Superior temporal gyrus (tissue), 1 donor: Measurements from ENCODE around the gene SPEM2.
"Not testable (repeated sequence)": the region's sequence is repeated elsewhere in the genome, so short reads cannot be mapped to it uniquely, and the experiment has no call there.

Source experiments
- DNase-seq: peaks from one replicate; pipeline ENCODE4 v3.0.0-alpha.2; 2016; ENCODE audit errors: extremely low spot score

The SPEM2 gene

DNA sequence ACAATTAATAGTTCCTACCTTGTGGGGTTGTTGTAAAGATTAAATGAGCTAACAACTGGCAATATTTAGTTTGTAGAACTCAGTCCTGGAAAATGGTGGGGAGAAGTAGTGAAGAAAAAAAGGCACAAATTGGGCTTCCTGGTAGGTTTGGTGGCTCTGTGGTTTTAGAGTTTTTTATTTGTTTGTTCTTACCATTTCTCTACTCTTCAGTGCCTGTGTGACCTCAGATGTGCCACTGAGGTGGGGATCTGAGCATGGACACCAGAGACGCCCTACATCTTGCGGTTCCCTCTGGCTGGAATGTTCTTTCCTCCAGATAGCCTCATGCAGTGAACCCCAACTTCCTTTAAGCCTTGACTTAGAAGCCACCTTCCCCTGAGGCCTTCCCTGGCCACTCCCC is 46.3 kb downstream of the SPEM2 start:
- DNase-seq, result no peak

DNA sequence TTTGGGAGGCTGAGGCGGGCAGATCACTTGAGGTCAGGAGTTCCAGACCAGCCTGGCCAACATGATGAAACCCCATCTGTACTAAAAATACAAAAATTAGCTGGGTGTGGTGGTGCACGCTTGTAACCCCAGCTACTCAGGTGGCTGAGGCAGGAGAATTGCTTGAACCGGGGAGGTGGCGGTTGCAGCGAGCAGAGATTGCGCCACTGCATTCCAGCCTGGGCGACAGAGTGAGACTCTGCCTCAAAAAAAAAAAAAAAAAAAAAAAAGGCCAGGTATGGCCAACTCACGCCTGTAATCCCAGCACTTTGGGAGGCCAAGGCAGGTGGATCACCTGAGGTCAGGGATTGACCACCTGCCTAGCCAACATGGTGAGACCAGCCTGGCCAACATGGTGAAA is 49.4 kb downstream of the SPEM2 start:
- DNase-seq, result not testable (repeated sequence)

GRCh38 chr17:7475764-7476422 is 50.5 kb downstream of the SPEM2 start:
- no peak for DNase-seq

DNA sequence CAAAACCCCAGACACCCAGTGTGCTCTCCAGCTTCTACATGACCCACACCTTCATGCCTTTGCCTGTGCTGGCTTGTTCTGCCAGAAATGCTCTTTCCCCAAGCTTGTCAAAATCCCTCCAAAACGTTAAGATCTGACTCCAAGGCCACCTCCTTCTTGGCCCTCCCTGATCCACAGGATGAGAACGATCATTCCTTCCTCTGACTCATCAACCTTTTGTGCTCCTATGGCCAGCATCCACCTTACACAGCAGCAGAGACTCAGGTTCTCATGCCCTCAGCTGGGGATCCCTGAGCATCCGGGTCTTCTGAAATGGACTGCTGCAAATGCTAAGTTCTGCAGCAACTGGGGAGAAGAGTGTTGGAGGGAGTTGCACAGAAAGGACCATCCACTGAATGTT is 51.1 kb downstream of the SPEM2 start:
- no peak for DNase-seq

- DNase-seq, result no peak
Observed at GRCh38 chr17:7476951-7477350, 51.5 kb downstream of the SPEM2 start.
